Omental fat pad (tissue), 4 donors: Measurements from ENCODE around the gene CDK5RAP3. TPM values are rescaled to one million over a fixed set of nuclear protein-coding genes. Genes with fewer than 3 reads are reported as not detected.

ENCODE experiments used
- ATAC-seq: fragments of 150-250 bp; one replicate; pipeline ENCODE4 v1.9.1; 2016; ENCODE audit warnings: mild to moderate bottlenecking, moderate library complexity; ENCODE audit not compliant: low FRiP score
- DNase-seq: peaks from one replicate; pipeline ENCODE4 v3.0.0-alpha.2; 2019; ENCODE audit warnings: low spot score
- CTCF ChIP-seq, 3 donors: fragments of 450-650 bp; IDR thresholded peaks; one replicate each; pipeline ENCODE4 v1.5.1; 2016 to 2017; ENCODE audit warnings: antibody characterized with exemption in 3 of 3, mild to moderate bottlenecking in 3 of 3, moderate library complexity in 2 of 3
- total RNA-seq, 4 donors: library from RNA; depleted of rRNA; stranded (reverse); fragments of >200 nt; gene quantifications; one replicate each; pipeline ENCODE4 v1.1.0, GENCODE V29; 2016

The CDK5RAP3 gene
- total RNA-seq, 4 donors from 2014 or later: 72.4 to 156 (median 100) TPM

- no peak for DNase-seq
- TF ChIP-seq CTCF (IDR thresholded peaks at IDR 0.05): no peak
Measured at GRCh38 chr17:48022901-48023300, 52.0 kb downstream of the CDK5RAP3 start.

DNA sequence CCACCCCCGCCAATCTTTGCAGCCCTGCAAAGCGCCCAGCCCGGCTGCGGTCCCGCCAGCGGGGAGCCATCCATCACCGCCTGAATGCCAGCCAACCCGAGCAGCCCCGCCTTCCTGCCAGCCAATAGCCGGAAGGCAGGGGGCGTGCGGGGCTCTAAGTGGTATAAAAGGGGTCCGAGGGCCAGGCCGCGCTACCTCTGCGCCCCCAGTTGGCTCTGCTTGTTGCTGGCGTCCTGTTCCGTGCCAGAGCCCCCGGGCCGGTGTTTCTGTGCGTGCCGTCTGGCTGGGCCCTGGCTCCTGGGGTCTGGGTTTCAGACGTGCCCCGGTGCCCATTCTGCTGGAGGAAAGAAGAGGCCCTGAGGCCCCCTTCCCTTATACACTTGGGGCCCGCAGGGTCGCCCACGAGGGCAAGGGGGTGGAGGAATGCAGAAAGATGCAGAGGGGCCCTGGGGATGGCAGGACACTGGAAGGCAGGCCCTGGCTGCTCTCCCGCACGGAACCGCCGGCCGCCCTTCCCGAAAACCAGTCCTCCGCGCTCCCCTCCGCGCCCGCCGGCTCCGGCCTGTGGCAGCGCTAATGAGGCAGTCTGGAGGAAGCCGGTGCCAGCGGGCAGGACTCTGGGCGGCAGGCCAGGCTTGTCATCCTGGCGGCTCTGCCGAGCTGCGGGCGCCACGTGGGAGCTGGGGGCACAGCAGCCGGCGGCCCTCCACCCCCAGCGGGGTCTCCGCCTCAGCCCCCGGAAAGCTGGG lies 52.7 kb downstream of the CDK5RAP3 start:
- DNase-seq (peak; percentile 59), ATAC-seq (peak; percentile 54)
- TF ChIP-seq CTCF (IDR thresholded peaks at IDR 0.05): no peak

More at GRCh38 chr17:48022901-48023300, 52.0 kb downstream of the CDK5RAP3 start:
- no peak for ATAC-seq

GRCh38 chr17:48024149-48025039 lies 53.5 kb downstream of the CDK5RAP3 start:
- DNase-seq: no peak
- ATAC-seq: no peak
- TF ChIP-seq CTCF (IDR thresholded peaks at IDR 0.05): no peak

- TF ChIP-seq CTCF (IDR thresholded peaks at IDR 0.05): no peak
- DNase-seq (peak; percentile 92), ATAC-seq (peak; percentile 89)
Measured at GRCh38 chr17:48025040-48025903, 54.4 kb downstream of the CDK5RAP3 start.

- no peak for DNase-seq
- no peak for TF ChIP-seq CTCF (IDR thresholded peaks at IDR 0.05)
- no peak for ATAC-seq
Measured at GRCh38 chr17:48025904-48026501, 55.1 kb downstream of the CDK5RAP3 start.
